Stimulated activated CD8-positive, alpha-beta memory T cell treated with anti-CD3 and anti-CD28 coated beads, Interleukin-2, amount 100 ng/mL, for 1 hour (primary cell): ENCODE results near the gene AKAP13.

Experiments used
- DNase-seq, 2 donors: peaks; one replicate each; pipeline ENCODE4 v3.0.0-alpha.2; 2020; ENCODE audit warnings: low read depth in 2 of 2

Gene AKAP13

DNA sequence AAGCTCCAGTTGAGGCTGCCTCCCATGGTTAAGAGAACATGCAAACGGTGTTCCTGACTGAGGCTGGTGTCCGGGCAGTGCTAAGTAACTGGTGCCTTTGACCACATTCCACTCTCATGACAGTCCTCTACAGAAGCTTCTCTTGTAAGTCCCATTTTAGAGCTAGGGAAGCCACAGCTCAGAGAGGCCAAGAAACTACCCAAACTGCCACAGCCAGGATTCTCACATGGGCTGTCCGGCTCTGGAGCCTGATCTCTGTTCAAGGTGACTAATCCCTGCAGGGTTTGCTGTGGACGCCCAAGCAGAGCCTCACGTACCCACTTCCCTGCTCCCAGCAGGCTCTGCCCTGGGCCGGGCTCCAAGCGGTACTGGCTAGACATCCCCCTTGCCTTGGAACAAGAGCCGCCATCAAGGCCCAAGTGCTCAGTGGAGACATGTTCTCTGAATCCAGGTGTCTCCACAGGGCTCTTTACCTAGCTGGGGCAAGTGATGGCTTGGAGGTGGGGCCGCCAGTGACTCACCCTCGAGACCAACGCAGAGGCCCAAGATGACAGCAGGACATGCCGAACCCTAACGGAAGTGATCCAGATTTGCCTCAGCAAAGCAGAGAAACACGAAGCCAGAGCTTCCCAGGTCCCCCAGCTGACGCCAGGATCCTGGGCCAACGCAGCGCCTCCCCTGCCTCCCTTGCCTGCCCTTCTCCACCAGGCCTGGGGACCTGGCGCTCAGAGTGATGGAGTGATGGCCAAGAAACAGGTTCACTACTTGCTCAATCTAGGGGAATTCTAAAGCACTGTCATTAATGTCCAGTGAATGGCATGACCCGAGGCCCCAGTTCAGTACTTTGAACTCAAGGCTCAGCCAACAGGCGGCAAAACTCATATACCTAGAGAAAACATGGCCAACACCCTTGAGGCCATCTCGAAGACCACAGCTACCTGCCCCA lies 390.0 kb downstream of the AKAP13 start:
- no peak for DNase-seq

DNA sequence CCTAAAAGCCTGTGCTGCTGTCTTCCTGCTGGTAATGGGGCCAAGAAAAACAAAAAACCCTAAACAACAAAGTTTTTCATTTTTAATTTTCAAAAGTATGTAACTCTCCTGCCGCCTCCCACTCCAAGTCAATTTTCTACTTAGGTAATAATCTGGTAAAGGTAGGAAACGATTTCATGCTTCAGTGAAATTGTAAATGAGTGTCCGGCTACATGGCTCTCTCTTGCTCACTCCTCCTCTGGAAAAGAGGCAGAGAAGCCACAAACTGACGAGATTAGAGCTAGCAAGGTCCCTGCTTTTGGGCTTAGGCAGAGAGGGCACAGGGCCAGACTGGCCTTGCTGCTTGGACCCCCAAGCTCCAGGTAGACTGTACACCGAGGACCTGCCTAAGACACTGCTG lies 390.9 kb downstream of the AKAP13 start:
- no peak for DNase-seq

DNA sequence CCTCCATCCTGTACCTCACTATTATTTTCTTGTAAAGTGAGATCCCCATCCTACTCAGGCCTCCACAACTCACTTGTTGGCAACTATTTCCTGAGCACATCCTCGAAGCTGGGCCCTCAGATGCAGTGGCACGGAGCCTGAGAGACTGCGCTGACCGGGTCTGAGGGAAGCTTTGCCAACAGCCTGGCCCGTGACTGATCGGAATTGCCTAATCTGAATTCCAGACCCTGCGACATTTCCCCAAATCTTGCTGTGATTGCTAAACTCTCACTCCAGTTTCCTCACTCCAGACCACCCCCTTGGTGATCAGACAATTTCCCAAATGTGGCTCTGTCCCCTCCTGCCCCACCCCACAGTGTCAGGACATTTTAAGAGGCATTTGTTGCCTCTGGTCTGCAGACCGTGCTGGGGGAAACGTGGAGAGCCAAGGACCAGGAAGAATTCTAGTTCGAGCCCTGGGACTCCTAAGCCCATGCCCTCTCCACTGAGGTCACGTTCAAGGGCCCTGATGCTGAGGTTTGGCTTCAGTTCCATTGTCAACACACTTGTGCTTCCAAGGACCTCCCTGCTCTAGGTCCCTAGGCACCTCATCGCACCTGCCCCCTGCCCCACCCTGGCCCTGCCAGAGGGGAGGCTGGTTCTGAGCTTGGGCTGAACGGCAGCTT lies 391.5 kb downstream of the AKAP13 start:
- DNase-seq, result no peak

DNA sequence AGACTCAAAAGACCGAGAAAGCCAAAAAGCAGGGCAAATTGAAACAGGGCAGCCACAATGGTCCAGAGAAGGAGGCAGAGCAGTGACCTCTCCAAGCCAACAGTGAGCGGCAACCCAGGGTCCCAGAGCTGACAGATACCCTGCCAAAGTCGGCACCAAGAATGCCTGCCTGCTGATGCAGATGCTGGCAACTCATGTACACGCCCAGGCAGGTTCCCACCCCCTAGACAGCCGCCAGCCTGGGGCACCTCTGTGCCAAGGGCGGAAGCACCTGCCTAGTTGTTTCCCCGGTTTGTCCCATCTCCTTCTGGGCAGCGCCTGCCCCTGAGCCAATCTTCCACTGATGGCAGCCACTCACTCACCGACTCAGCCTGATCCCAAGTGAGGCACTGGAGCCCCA lies 392.3 kb downstream of the AKAP13 start:
- DNase-seq, result no peak

DNA sequence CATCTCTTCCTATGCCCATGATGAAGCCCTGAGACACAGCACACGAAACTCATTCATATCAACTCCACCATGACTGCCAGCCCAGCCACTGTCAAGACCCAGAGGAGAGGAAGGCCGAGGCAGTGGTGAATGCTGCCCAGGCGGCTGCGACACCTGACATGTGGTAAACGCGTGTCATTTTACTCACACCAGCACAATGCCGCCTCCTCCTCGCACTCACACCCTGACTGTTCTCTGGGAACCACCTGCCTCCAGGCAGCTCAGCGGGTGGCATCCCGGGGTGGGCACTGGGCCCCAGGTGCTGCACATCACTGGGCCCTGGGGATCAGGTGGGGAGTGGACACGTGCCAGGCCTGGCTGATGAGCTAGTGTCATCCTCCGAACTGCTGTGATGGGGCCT lies 392.8 kb downstream of the AKAP13 start:
- no peak for DNase-seq

DNA sequence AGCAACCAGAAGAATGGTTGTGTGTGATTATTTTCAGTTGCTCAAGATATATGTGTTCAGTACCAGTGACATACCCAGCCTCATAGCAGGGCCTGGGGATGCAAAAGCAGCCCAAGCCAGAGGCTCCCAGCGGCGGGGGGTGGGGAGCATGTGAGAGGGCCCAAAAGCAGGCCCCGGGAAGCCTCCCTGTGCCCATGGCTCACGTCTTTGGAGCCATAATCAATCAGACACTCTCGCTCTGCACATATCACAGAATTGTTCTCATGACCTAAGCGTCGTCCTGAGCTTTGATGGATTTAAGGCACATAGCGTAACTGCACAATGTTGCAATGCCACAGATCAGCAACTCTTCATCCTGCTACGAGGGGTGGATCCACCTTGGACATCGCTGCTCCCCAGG lies 393.6 kb downstream of the AKAP13 start:
- DNase-seq, result no peak

DNA sequence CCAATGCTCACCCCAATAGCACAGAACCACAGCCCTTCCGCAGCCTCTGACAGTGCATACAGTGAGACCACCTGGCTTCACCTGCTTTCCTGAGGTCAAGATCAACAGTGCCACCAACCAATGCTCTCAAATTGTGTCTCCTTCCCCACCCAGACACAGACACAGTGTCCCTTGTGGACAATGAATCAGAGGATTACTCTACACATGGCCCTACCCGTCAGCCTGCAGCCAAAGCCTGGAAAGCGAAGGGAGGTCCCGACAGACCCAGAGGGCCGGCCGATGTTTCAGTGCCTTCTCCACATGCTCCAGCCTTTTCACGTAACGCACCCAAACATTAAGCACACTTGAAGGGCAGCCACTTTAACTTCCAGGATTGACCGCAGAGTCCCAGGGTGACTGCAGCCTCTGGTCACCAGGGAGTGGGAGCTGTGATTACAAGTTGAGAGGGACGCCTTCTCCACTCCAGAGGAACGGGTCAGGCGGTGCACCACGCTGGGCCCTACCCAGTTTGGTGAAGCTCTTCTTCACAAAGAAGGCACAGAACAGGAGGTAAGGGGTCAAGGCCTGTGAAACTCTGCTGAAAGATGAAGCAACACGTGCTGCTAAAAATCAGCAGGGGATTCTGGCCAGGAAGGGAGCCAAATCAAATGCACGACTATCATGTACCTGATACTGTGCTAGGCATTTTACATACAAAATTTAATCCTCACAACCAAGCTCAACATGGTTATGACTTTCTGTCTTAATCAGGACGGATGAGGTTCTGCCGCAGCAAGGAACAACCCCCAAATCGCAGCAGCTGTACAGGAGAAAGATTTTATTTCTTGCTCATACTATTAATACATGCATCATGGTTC lies 397.1 kb downstream of the AKAP13 start:
- no peak for DNase-seq

DNA sequence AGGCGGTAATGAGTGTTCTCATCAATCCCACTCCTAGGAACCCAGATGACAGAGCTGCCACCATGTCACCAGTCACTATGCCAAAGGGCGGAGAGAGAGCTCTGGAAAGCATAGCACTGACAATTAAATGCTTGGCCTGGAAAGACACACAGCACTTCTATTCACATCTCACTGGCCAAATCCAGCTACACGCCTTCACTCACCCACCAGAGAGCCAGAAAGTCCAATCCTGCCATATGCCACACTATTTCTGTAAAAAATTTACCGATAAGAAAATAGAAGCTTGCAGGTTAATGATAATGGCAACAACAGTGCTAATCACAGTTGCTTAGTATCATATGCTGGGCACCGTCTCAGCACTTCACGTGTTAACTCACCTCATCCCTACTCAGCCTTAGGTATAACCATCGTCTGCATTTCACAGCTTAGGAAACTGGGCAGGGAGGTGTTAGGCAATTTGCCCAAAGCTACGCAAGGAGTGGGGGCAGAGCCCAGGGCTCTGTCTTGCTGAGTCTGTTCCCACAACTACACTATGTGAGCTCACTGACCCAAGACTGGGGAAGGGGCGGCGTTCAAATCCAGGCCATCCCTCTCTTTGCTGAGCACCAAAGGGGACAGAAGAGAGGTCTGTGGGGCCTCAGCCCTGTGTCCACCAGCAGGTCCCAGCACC lies 397.8 kb downstream of the AKAP13 start:
- no peak for DNase-seq

DNA sequence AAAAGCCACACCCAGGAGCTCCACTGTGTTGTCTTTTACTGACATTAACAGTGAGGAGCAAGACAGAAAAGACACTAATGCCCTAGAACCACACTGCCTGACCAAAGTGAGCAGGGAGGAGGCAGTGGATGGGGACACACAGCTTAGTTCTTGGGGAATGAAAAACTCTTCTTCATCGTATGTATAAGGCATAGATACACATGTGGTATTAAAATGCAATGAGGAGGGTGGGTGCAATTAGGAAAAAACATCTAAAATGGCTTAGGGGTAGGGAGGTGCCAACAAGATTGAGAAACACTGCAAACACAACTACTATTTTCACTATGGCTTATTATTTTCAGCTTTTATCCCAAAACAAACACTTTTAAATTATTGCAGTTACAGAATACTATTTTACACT lies 398.8 kb downstream of the AKAP13 start:
- no peak for DNase-seq

DNA sequence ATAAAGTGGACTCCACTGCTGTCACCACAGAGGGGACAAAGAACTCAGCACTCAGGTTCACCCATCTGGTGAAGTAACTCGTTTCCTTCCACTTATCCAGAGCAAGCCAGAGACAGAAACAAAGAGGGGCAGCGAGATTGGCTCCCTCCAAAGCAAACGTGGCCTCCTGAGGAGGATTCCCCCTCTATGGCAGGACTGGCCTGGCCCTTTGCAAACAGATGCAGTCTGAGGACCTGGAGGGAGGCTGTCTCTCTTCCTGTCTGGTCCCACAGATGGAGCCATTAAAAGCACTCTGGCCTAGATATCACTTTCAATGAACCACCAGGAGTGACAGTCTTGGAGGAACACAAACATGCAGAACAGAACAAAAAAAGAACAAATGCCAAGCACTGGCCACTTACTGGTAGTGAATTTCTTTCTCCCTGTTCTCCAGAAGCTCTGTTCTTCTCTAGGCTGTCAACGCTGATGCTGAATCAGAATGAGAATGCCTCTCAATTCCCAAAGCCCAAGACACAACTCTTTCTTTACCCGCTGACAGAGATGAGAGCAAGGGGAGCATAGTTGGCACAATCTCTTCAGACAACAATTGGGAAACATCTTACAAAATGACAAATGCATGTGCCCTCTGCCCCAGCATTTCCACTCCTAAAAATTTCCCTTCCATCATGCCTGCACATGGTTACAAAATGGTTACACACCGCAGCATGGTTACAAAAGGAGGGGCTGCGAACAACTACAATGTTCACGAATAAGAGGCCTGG lies 400.0 kb downstream of the AKAP13 start:
- DNase-seq, result no peak

DNA sequence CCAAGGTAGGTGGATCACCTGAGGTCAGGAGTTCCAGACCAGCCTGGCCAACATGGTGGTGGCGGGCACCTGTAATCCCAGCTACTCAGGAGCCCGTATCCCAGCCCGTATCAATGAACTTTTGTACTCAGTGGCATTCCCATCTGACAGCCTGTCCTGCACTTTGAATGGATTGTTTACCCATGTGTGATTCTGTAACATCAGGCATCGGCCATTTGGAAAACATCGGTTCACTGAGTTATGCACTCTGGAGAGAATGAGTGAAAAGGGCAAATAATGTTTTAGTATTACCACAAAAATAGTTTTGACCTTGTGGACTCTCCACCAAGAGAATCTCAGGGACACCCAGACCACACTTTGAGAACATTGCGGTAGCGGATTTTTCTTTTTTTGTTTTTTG lies 400.7 kb downstream of the AKAP13 start:
- no peak for DNase-seq

DNA sequence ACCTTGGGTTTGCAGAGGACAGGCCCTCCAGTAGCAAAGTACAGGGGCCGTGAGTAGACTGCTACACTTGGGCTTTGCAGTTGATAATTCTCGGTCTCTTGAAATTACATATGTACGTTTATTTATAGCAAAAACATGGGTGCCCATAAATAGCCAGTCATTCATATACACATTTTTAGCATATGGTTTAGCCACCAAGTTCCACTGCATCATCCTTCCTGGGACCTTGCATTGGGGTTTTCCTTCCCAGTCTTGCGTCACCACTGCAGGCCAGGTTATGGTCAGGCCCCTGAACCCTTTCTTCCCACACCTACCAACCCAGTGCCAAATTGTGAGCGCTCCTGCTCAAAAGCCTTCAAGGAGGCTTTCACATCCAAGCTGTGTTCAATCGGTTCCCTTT lies 401.7 kb downstream of the AKAP13 start:
- no peak for DNase-seq

DNA sequence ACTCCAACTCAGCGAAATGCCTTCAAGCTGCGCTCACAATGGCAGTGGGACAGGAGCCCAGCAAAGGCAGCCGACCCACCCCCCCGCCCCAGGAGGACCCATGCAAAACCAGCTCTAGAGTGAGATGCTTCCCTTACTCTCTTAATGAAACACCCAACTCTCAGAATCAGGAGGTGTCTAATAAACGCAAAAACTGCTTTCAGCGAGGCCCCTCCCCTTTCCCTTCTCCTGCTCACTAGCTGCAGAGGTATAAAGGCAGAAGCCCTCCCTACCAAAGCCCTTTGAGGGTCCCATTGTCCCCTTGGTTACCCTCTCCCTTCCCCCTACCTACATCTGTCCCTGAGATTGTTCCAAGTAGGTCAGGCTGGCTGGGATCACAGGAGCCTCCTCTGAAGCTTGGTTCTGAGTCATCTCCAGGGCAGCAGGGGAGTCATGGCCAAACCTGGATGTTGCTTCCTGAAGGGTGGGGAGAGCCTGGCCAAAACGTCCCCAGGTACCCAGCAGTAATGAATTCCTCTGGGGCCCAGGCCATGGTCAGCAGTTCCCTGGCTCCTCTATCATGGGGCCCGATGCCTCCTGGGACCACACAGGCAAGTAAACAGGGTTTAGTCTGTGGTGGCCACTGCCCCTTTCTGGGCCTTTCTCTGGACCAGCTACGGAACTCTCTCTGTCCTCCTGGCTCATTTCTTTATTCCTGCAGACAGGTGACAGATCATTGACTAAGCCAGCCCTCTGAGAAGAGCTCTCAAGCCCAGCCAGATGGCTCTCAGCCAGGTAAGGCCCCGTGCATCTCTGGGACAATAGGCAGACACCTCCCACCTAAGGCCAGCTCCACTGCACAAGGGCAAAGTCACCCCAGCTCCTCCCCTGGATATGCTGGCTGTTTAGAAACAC lies 405.7 kb downstream of the AKAP13 start:
- DNase-seq, result no peak

DNA sequence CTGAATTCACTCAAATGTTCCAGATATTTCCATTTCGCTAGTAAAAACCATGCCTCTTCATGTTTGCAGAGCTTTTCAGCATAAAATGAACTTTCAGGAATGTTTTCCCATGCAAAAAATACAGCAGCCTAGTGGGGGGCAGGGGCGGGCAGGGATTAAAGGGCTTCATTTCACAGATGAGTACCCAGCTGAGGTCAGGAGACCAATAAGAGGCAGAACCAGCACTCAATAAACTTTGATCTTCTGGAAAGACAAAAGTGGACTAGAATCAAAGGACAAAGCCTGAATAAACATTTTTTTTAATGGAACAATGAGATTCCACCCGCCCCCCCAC lies 406.3 kb downstream of the AKAP13 start:
- no peak for DNase-seq

DNA sequence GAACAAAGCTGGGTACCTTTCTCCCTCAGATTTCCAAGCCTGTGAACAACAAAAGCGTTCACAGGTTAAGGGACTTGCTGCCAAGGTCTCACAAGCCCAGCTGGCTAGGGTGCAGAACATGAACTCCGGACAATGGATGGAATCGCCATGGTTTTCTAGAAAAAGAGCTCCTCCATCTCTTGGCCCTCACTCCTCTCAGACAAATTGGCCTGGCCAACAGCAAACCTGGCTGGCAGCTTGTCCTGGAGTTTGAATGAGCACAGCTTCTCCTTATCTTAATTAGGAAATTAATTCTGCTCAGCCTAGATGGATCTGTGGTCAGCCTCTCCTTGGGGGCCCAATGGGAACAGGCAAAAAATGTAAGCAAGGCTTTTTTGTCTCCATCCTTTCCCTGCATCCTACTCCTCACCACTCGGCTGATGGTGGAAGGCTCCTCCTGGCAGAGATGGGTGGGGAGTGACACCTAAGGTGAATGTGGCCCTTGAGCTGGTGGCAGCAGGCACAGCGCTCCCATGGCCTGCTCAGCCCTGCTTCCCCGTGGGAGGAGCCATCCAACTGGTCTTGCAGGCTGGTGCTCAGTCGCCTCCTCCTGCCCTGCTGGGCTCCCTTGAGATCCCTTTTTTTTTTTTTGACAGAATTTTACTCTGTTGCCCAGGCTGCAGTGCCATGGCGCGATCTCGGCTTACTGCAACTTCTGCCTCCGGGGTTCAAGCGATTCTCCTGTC lies 408.5 kb downstream of the AKAP13 start:
- DNase-seq, result no peak

DNA sequence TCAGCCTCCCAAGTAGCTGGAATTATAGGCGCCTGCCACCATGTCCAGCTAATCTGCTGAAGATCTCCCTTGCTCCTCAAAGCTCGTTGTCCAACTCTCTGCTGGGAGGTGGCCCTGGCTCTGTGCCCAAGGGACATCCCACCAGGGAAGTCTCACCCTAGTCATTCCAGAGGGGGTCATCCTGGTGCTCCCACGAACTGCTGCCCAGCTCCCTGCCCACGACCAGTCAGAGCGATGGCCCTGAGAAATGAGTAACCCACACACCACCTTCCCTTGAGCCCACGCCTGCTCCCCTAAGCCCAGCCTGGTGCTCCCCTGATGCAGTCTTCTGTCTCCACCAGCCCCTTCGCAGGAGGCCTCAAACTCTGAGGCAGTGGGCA lies 409.1 kb downstream of the AKAP13 start:
- DNase-seq, result no peak

DNA sequence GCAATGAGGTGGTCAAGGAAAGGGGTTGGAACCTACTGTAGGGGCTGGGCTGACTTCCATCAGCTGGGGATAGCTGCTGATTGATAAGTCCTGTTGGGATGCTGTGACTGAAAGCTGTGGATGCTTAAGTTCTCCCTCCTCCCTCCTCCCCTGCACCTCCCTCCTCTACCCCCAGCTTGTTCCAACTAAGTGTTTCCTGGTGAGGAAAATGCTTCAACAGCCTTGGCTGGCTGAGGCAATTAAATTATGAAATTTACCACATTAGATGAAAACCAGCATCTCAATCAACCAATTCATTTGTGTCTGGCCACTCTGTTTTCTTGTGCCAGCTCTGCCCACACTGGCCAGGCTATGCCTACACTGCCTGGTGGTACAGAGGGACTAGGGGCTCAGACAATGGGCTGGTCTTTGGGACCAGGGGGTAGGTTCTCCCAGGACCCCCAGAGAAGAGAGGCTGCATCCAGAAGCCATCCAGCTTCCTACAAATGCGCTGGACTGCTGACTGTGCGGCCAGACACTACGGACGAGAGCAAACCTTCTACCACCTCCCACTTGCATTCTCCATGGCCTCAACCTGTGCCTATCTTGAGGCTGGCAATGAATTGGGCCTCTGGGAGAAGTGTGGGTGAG lies 411.8 kb downstream of the AKAP13 start:
- DNase-seq, result no peak

DNA sequence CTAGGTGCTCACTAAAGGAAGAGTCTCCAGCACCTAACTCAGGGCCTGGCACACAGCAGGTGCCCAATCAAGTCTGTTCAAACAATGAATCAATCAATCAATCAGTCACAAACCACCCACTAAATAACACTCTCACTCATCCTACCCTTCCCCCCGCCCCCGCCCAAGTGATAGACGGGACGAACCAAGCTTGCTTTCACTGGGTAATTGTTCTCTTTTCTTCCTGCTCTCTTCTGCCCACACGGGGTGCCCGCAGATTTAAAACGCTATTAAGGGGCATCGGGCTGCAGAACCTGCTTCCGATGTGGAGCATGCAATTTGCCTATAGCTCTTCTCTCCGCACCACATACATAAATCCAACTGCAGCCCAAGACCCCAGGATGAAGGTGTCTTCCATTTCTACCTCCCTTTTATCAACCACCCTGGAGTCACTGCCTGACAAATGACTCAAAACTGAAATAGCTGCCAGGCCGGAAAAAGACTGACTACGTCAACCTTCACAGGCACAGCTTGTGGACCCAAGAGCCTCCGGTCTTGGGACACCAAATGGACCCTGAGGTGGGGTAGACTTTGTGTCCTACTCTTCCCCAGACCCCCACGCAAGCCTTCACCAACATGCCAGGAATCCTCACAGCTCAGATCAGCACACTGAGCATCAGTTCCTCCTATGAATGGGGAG lies 412.6 kb downstream of the AKAP13 start:
- no peak for DNase-seq
